HG03460 (cell line): ENCODE data around the gene EPN2.
"Not testable (repeated sequence)": the region's sequence is repeated elsewhere in the genome, so short reads cannot be mapped to it uniquely, and the experiment has no call there.

Experiments used
- ATAC-seq: cut with Tn5 transposase; IDR thresholded peaks from one replicate; pipeline ENCODE4 v1.9.1; 2021; ENCODE audit not compliant: unreplicated experiment

Gene EPN2

DNA sequence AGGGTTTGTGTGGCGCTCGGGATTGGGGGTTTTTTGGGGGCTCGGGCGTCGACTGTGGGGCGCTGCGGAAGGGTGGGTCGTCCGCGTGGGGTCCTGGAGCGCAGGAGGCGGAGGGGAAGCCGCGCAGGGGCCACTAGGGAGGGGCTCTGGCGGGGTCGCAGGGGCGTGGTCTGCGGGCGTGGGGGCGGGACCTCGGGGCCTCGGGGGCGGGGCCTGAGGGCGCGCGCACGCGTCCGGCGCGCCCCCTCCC is at the start of gene EPN2:
TSS of gene EPN2 (plus strand) at position 228 of the 250 bp plus-strand sequence. CDS start 45,754 bp downstream, outside the sequence.
- not testable (repeated sequence) for ATAC-seq

GRCh38 chr17:19187883-19188869 is 49.0 kb upstream of the EPN2 start:
- ATAC-seq, result not testable (repeated sequence)

DNA sequence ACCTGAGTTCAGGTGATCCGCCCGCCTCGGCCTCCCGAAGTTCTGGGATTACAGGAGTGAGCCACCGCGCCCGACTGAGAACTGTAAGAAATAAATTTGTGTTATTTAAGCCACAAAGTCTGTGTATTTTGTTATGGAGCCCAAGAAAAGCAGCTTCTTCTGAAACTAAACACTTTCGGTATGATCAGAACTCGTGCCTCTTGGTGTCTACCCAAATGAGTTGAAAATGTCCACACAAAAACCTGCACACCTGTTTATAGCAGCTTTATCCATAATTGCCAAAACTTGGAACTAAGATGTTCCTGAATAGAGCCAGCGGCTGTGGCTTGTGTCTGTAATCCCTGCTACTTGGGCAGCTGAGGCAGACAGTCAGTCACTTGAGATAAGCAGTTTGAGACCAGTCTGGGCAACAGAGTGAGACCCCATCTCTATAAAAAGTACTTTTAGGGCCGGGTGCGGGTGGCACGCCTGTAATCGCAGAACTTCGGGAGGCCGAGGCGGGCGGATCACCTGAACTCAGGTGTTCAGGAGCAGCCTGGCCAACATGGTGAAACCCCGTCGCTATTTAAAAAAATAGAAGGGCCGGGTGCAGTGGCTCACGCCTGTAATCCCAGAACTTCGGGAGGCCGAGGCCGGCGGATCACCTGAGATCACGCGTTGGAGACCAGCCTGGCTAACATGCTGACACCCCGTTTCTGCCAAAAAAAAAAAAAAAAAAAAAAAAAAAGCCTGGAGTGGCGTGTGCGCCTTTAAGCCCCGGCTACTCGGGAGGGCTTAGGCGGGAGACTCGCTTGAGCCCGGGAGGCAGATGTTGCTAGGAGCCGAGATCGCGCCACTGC is 48.1 kb upstream of the EPN2 start:
- ATAC-seq, result not testable (repeated sequence)

DNA sequence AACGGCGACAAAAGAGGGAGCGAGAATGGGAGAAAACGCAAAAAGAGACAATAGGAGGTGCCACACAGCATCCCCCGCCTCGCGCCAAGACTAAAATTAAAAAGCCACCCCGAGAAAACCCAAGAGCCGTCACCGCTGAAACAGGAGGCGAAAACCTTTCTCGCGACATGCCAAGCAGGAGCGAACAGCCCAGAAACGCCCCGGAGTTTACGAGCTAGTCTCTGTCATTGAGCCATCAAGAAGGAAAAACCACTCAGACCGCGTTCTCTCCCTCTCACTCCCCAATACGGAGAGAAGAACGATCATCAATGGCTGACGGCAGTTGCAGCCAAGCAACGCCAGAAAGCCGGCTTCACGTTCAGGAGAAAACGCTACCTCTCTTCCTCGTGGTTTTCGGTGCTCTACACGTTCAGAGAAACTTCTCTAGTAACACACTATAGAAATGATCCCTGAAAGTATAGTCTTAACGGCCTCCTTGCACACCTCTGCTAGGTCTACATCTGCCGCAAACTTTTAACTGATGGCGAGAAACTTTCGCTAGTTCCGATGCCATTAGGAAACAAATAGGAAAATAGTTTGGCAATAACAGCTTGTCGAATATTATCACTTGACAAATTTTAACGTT is 47.3 kb upstream of the EPN2 start:
- not testable (repeated sequence) for ATAC-seq

DNA sequence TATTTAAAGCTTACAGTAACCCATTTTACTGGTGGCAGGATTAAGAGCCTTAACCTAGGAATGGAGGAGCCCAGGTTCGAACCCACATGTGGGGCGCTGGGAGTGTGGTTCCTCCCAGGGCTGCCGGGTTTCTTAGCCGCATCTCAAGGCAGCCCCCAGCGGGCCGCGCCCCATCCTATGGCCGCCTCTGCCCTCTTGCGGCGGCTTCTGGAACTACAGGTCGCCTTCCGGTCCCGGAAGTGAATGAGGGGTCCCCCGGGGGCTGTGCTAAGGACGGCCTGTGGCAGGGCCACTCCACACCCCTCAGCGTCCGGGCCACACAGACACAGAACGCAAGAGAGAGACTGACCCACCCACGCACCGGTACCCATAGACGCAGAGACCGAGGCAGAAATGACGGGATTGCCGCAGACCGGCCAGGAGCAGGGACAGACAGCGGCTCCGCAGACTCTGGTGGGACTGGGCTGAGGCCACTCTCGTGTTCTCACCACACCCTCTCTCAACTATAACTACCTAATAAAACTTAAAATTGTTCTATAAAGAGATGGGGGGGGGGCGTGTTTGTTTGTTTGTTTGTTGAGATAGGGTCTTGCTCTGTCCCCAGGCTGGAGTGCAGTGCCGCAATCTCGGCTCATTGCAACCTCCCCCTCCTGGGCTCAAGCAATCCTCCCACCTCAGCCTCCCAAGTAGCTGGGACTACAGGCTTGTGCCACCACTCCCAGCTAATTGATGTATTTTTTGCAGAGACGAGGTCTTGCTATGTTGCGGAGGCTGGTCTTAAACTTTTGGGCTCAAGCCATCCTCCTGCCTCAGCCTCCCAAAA is 40.6 kb upstream of the EPN2 start:
- not testable (repeated sequence) for ATAC-seq

GRCh38 chr17:19202448-19202847 is 34.7 kb upstream of the EPN2 start:
- peak; percentile 64 for ATAC-seq

DNA sequence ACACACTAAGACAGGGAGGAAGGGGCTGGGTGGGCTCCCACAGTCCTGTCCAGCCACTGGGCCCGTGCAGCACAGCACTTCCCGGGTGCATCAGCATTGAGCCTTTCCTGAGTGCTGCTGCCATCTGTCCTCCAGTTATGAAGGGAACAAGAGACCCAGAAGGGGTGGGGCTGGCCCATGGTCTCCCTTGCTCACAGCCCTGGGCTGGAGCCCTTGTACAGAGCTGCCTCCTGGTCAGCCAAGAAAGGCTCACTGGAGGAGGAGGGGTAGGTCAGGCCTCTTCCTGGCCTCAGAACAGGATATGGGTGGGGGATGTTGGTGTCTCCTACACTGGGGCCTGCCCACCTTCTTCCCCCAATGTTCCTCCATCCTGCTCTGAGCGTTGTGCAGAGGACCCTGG is 33.7 kb upstream of the EPN2 start:
- ATAC-seq, result not testable (repeated sequence)

- ATAC-seq, result not testable (repeated sequence)
These were observed 21.9 kb upstream of the EPN2 start for GRCh38 chr17:19215074-19215860.

DNA sequence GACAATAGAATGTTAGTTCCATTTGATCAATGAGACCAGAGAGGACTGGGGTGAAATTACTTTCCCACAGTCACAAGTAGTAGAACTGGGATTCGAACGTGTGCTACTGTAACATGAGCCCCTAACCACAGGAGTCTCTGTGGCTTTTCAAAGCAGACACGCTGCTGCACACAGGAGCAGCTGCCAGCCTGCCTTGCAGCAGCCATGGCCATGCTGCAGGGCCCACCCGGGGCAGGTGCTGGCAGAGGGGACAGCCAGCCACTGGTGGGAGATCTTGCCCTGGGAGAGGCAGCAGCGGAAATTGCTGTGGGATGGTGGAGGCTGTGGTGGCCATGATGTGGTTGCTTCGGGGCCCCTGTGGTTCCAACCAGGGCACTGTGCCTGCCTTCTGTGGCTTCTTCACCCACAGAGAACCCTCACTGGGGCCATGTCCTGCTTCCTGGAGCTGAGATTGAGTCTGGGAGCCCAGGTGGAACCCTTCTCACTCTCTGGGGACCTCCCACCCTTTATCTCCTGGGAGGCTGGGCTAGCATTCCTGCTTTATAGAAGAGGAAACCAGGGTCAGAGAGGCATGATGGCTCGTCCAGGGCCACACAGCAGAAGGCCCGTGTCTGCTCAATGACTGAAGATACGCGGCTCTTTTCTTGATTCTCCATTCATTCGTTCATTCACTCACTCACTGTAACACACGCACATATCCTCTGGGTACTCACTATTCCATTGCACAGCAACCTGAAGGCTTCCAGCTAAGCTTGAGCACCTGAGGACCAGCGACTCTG is 20.8 kb upstream of the EPN2 start:
- ATAC-seq, result not testable (repeated sequence)

DNA sequence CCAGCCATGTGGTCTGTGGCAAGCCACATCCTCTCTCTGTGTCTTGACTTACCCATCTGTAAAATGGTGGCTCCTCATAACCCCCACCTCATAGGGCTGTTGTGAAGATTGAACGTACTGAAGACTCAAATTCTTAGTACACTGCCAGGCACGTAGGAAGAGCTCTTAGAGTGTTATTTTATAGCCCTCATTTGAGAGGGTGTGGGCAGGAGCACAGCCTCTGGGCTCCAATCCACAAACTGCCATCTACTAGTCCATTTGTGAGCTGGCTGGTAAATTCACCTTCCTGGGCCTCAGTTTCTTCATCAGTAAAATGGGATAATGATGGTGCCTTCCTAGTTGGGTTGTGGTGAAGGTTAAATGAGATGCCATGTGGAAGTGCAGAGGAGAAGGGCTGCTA is 18.3 kb upstream of the EPN2 start:
- ATAC-seq, result not testable (repeated sequence)

GRCh38 chr17:19219384-19219783 is 17.8 kb upstream of the EPN2 start:
- ATAC-seq, result not testable (repeated sequence)

- ATAC-seq, result not testable (repeated sequence)
These were observed 17.0 kb upstream of the EPN2 start for GRCh38 chr17:19220195-19220594.

DNA sequence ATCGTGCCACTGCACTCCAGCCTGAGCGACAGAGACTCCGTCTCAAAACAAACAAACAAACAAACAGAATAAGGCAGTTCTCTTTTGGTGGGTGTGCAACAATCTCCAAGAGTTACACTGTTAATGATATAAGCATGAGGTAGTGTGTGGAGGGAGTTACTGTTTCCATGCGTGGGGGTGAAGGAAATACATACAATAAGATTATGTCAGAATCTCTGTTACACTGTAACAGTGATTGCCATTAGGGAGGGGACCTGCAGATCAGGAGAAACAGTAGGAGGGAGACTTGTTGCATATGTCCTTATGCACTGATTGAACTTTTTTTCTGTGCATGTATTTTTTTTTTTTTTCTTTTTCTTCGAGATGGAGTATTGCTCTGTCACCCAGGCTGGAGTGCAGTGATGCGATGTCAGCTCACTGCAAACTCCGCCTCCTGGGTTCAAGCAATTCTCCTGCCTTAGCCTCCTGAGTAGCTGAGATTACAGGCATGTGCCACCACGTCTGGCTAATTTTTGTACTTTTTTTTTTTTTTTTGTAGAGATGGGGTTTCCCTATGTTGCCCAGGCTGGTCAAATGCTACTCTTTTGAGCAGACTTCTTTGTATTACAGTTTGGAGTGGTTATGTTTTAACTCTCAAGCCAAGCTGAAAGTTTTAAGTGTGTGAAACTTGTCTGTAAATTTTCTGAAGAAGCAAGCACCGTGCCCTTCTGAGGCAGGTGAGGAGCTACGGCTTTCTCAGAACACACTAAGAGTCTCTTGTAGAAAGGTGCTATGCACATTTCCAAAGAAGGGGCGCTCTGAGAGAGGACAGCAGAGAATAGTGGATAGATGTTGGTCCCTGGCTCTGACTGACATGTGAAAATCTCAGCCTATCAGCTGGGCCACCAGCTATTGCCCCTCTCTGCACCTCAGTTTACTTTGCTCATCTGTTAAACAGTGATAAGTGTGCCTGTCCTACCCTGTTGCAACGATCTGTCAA is 10.3 kb upstream of the EPN2 start:
- not testable (repeated sequence) for ATAC-seq

GRCh38 chr17:19234676-19235075 is 2.5 kb upstream of the EPN2 start:
- ATAC-seq, result not testable (repeated sequence)

DNA sequence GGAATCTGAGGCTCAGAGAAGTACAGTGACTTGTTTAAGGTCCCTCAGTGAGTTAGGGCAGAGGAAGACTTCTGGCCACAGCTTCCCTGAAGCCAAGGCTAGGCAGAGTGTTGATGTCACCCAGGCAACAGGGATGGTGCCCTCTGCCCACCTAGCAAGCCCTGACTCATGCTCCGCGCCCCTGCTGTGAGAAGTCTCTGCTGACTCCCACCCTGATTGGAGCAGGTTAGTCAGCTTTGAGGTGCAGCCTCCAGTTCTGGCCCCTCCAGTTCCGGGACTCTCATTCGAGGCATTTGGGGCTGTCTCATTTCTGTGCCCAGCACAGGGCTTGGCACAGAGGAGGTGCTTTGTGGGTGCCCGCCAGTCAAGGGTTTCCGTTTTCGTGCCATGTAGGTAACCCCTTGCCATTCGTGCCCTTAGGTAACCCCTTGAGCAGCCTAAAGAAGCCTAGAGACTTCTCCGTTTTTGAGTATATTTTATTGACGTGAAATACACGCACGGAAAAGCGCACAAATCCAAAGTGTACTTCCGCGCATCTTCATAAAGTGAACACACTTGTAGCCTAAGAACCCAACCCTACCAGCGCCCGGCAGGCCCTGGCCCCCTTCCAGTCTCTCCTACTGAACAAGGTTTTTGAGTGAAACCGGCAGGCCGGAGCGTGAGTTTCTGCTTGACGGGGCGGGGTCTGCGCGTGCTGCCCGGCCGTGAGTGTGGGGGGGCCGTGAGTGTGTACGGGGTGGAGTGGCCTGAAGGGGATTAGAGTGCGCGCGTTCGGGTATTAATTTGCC is 621 bp upstream of the EPN2 start:
- ATAC-seq, result peak; percentile 34

DNA sequence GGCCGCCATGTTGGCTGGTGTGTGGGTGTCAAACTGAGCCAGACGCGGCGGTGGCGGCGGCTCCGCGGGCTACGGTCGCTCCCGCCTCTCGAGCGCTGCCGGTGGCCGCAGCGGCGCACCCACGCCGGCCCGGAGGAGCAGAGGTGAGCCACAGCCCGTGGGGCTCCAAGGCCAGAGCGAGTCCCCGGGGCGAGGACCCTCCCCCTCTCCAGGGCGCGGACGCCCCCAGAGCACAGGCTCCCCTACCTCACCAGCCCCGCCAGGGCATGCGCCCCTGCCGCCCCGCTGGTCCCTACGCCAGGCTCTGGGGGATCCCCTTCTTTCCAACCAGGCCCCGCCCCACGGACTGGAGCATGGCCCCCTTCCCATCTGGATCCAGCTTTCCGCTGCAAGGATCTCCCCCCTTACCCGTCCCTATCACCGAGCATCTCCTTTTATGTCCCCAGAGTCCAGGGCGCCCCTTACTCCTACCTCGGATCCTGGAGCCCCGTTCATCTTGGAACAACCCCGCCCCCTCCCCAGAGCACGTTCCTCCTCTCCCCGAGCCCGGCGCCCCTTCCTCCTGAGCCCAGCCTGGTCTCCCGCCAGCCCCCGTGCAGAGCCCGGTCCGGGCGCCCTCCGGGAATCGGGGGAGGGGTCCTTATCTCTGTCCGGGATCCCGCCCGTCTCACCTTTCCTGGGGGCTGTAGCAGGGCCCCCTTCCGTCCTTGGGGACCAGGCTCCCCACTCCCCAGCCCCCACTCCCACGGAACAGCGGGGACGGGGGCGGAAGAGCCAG is 412 bp downstream of the EPN2 start:
- ATAC-seq, result peak; percentile 51
